Ovary (tissue), 9 donors: ENCODE results near the gene ARHGEF25. TPM values are rescaled to one million over a fixed set of nuclear protein-coding genes. Genes with fewer than 3 reads are reported as not detected.
"Not testable (repeated sequence)": the region's sequence is repeated elsewhere in the genome, so short reads cannot be mapped to it uniquely, and the experiment has no call there.

Experiments
- DNase-seq, 5 donors: peaks; one replicate each; pipeline ENCODE4 v3.0.0-alpha.2; 2019 to 2020
- H3K27ac ChIP-seq, 2 donors: fragments of 200-600 bp; one replicate each; pipeline versions ENCODE4 v1.5.1 to v1.8.0; 2019 to 2022
- H3K27me3 ChIP-seq: fragments of 200-600 bp; one replicate; pipeline ENCODE4 v1.8.0; 2022
- H3K36me3 ChIP-seq: fragments of 200-600 bp; sonication (generic); one replicate; pipeline ENCODE4 v1.5.1; 2019
- H3K4me1 ChIP-seq: one replicate; pipeline ENCODE4 v1.8.1; 2013; ENCODE audit warnings: mild to moderate bottlenecking, moderate library complexity; ENCODE audit not compliant: insufficient read depth
- H3K4me3 ChIP-seq: fragments of 200-600 bp; sonication (generic); one replicate; pipeline ENCODE4 v1.5.1; 2017
- H3K9me3 ChIP-seq, 2 donors: fragments of 200-600 bp in 1 of 2; sonication (generic) in 1 of 2; one replicate each; pipeline versions ENCODE4 v1.5.1 to v1.8.1; 2013 to 2019; ENCODE audit warnings: mild to moderate bottlenecking in 1 of 2, moderate library complexity in 1 of 2
- CTCF ChIP-seq, 3 donors: fragments of 450-650 bp in 2 of 3; fragments of 200-600 bp in 1 of 3; IDR thresholded peaks; one replicate each; pipeline versions ENCODE4 v1.5.1 to v1.8.0; 2016 to 2022; ENCODE audit warnings: antibody characterized with exemption in 3 of 3, mild to moderate bottlenecking in 1 of 3
- EP300 ChIP-seq: sonication (generic); formaldehyde crosslinking; IDR thresholded peaks from one replicate; pipeline ENCODE4 v1.6.1; 2017; ENCODE audit warnings: antibody characterized with exemption
- POLR2A ChIP-seq: fragments of 450-650 bp; IDR thresholded peaks from one replicate; pipeline ENCODE4 v1.6.1; 2017; ENCODE audit warnings: antibody characterized with exemption, mild to moderate bottlenecking, moderate library complexity
- WGBS, 3 donors: extraction: QIAGEN DNeasy Blood & Tissue Kit in 1 of 3; methylation state at CpG; one replicate each; pipeline versions ENCODE4 v1.1.5 to v1.1.7; 2013 to 2017; 5-methylcytosine and 5-hydroxymethylcytosine counted together
- intact Hi-C, 4 donors: fragments of 100-400 bp; cut with DNase I; formaldehyde crosslinking; loops; one replicate each; pipeline versions ENCODE4 v1.11.0 to v1.15.1; 2022 to 2023
- polyA plus RNA-seq, 2 donors: library from polyadenylated mRNA; stranded (reverse); fragments of 200-250 nt in 1 of 2; fragments of 350-450 nt in 1 of 2; fragmentation: Illumina TruSeq in 1 of 2; extraction: RNeasy Lipid Tissue Mini Kit (QIAGEN cat#74804) in 1 of 2; gene quantifications; one replicate each; pipeline ENCODE4 v1.2.3, GENCODE V29; 2013 to 2014
- total RNA-seq, 7 donors: library from RNA; depleted of rRNA in 2 of 7; stranded (reverse); fragments of >200 nt in 2 of 7; fragmentation: NEBNext Ultra II Directional in 3 of 7; extraction: Animal tissue kit (Norgen Biotek cat#: 25700) in 3 of 7; gene quantifications; one replicate each; pipeline versions ENCODE4 v1.1.0 to v1.2.4, GENCODE V29; 2016 to 2023
- donor health status: DM: no; HTN: no; CAD: no; lungs with moderate emphysema.
- donor health status: DM: no; HTN: no; CAD: no.
- donor health status: Bipolar disorder and iron deficiency.
- donor health status: DM: yes; HTN: yes; CAD: no.
- donor health status: DM: no; HTN: no; CAD: no.
- donor health status: DM: yes; HTN: yes; CAD: no.

The ARHGEF25 gene
- total and polyA plus RNA-seq, 9 donors, result 22.1 to 48.8 (median 38.7) TPM

- Histone ChIP-seq H3K4me3 (peak overlapping the region; percentile 41), H3K36me3 (no peaks in the 10 kb centered on the region), H3K27me3 (no peaks in the 10 kb centered on the region), H3K4me1 (peaks cover 8% of the 10 kb centered on the region), H3K9me3 (no peaks in the 10 kb centered on the region), H3K27ac (no peak overlapping the region)
- DNase-seq, result peak in 1 of 5 donors; percentile 14
- 7 to 13% (median 8%) methylated on average over 19 to 26 of the region's 26 CpGs for WGBS, 3 donors
- intact Hi-C loops, result no loop called here
- TF ChIP-seq EP300 (no peak), CTCF (IDR thresholded peaks at IDR 0.05) (no peak), POLR2A (no peak)
These were observed 20.4 kb downstream of the ARHGEF25 start for GRCh38 chr12:57631566-57632072.

GRCh38 chr12:57632073-57632957, 21.1 kb downstream of the ARHGEF25 start:
- H3K27me3 ChIP-seq, result no peaks in the 10 kb centered on the region
- H3K9me3 ChIP-seq, result no peaks in the 10 kb centered on the region
- no peak overlapping the region for H3K27ac ChIP-seq
- intact Hi-C loops, result no loop called here
- H3K4me1 ChIP-seq, result peaks cover 8% of the 10 kb centered on the region
- peak overlapping the region; percentile 41 for H3K4me3 ChIP-seq
- H3K36me3 ChIP-seq, result no peaks in the 10 kb centered on the region
- DNase-seq, result peak in 2 of 5 donors; percentile 20 to 25
- TF ChIP-seq POLR2A (no peak), CTCF (IDR thresholded peaks at IDR 0.05) (no peak), EP300 (no peak)
- 1 to 2% (median 1%) methylated on average over 62 to 67 of the region's 67 CpGs for WGBS, 3 donors

GRCh38 chr12:57632958-57633840, 22.0 kb downstream of the ARHGEF25 start, which contains the start of gene B4GALNT1:
Gene B4GALNT1 (minus strand): TSS chr12:57633201. CDS start chr12:57632132, 1,069 bp downstream.
- TF ChIP-seq CTCF (IDR thresholded peaks at IDR 0.05), result peak; percentile 44 to 82 (median 76)
- no peak for TF ChIP-seq POLR2A
- no peak within 1 kb of the TSS for H3K27ac ChIP-seq
- intact Hi-C loops, result no loop called here
- no peaks in the 10 kb centered on the region for H3K9me3 ChIP-seq
- H3K4me3 ChIP-seq, result peak within 1 kb of the TSS; percentile 41
- peak in 4 of 5 donors; percentile 47 to 75 (median 58) for DNase-seq
- no peaks in the 10 kb centered on the region for H3K27me3 ChIP-seq
- H3K36me3 ChIP-seq, result no peaks in the 10 kb centered on the region
- WGBS, 3 donors, result 3 to 5% (median 3%) methylated on average over 39 to 58 of the region's 58 CpGs
- peaks cover 5% of the 10 kb centered on the region for H3K4me1 ChIP-seq

GRCh38 chr12:57636731-57637130, 25.5 kb downstream of the ARHGEF25 start:
- H3K36me3 ChIP-seq, H3K9me3 ChIP-seq, H3K27ac ChIP-seq, H3K27me3 ChIP-seq, DNase-seq, H3K4me1 ChIP-seq, H3K4me3 ChIP-seq, intact Hi-C loops: not testable (repeated sequence)
- whole genome bisulfite sequencing, 3 donors, result 75 to 80% (median 76%) methylated on average over 9 of the region's 9 CpGs
